ENCODE measurements around the gene FKTN.
"Not testable (repeated sequence)": the region's sequence is repeated elsewhere in the genome, so short reads cannot be mapped to it uniquely, and the experiment has no call there.

The FKTN gene

DNA sequence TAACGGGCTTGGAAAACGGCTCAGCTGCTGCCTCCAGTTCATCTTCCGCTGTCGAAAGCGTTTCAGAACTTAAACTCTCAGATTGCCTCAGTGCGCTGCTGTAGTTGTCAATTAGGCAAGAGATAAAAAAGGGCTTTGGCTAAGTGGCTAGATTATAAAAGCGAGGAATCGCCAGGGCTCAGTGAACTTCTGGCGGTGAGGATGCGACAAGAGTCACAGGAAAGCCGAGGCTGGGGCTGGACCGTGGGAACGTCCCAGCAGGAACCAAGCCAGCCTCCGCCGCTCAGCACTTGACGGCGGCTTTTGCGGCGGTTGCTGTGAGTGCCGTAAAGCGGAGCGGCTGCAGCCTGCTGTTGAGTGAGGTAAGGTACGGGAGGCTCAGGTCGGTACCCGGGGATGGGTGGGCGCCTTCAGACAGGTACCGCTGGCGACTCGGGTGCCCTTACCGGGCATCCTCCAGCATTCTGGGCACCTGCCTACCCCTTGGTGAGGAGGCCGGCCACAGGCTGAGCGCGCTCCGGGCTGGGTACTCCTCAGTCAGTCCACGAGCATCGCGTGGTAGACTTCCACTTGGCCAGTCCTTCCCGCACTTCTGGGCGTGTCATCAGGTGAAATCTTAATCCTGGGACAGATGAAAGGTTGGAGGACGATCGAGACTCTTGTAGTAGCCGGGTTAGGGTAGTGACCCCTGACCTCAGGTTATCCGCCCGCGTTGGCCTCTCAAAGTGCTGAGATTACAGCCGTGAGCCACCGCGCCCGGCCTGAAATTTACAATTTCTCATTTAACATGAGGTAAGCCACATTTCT is at the start of gene FKTN:
Gene FKTN (plus strand): TSS at position 328 of the 807 bp plus-strand sequence. CDS start 16,902 bp downstream, outside the sequence.
- peak; percentile 89 for DNase-seq (ENCODE audit: low spot score)

DNA sequence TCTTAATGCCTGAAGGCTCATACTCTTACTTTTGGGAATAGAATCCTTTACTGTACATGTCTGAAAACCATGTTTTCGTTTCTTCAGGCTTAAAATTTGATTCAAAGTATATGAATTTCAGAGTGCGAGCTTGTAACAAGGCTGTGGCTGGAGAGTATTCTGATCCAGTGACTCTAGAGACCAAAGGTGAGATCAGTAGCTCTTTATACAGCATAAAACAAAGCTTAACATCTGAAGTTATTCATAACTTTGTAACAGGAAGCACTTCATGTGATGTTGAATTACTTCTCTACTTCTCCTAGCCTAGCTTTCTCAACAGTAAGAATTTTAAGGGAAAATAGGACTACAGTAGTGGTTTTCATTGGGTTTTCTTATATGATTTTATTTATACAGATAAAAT is 49.4 kb upstream of the FKTN start:
- no peak for DNase-seq (ENCODE audit: low spot score)

DNA sequence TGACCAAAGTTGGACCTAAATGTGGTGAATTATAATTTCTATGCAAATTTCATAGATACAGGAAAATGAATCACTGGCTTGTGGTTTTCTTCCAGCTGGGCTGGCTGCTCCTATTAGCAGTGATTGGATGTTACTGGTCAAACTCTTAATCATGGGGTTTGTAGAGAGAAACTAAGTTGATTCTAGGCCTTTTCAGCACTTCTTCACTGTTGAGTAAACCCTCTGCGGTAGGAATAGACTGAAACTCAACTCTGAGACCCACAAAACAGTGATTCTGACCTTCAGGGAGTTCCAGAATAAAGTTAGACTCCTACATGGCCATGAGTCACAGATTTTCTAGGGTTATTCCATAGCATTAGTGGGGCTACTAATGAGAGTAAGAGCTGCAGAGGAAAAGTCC is 47.9 kb upstream of the FKTN start:
- DNase-seq (ENCODE audit: low spot score): peak; percentile 79

GRCh38 chr9:105511446-105511845 is 46.5 kb upstream of the FKTN start:
- no peak for DNase-seq (ENCODE audit: low spot score)

GRCh38 chr9:105515811-105516413 is 42.0 kb upstream of the FKTN start:
- no peak for DNase-seq (ENCODE audit: low spot score)

DNA sequence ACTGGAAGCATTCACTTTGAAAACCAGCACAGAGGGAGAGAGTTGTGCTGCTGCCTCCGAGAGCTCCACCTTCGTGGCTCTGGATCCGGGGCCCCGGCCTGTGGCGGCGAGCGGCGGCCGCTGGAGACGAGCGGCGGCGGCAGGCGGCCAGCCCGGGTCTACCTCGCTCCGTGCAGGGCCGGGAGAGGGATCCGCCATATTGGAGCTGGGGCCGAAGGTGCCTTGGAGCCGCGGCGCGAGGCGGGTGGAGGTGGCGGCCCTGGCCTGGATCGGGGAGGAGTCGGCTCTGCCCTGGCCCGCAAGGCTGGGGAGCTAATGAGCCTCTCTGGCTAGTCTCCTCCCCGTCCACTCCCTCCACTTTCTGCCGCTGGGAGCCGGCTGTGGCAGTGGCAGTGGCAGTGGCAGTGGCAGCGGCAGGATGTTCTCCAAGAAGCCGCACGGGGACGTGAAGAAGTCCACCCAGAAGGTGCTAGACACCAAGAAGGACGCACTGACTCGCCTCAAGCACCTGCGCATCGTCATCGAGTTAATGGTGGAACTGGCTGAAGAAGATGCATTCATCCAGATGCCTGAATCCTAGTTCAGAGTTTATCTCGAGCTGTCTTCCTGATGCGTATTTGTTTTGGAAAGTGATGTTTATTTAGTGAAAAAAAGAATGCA is 38.1 kb upstream of the FKTN start:
- DNase-seq (ENCODE audit: low spot score): not testable (repeated sequence)

DNA sequence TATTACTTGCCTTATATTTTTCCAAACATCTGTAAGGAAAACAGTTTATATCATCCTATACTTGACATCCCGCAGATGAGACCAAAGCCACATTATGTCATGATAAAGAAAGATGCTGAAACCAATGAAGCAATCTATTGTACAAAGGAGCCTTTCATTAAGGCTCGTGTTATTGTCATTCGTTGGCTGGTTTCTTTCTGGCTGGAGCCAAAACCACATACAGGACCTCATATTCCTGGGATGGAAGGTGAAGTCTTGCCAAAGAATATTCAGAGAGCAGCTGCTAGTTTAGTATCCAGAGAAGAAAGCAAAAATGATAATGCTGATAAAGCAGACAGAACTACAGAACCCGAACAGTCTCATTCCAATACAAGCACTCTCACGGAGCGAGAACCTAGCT is 36.9 kb upstream of the FKTN start:
- DNase-seq (ENCODE audit: low spot score): not testable (repeated sequence)

- not testable (repeated sequence) for DNase-seq (ENCODE audit: low spot score)
Observed at GRCh38 chr9:105522618-105523385, 35.1 kb upstream of the FKTN start.

GRCh38 chr9:105531530-105531929 is 26.4 kb upstream of the FKTN start:
- no peak for DNase-seq (ENCODE audit: low spot score)

- DNase-seq (ENCODE audit: low spot score): no peak
Observed at GRCh38 chr9:105535920-105536668, 21.8 kb upstream of the FKTN start.

GRCh38 chr9:105539452-105539851 is 18.5 kb upstream of the FKTN start:
- DNase-seq (ENCODE audit: low spot score): no peak

DNA sequence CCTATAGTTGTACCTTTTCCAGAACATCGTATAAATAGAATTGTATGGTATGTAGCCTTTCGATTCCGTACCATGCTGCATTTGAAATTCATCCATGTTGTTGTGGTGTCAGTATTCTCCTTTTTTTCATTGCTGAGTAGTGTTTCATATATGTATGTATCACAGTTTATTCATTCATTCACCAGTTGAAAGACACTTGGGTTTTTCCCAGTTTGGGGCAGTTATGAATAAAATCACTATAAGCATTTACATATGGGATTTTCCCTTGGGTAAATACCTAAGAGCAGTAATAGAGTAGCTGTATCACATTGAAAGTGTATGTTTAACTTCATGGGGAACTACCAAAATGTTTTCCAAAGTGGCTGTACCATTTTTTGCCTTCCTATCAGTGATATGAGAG is 16.1 kb upstream of the FKTN start:
- DNase-seq (ENCODE audit: low spot score): no peak

GRCh38 chr9:105554042-105554441 is 3.9 kb upstream of the FKTN start:
- DNase-seq (ENCODE audit: low spot score): no peak

DNA sequence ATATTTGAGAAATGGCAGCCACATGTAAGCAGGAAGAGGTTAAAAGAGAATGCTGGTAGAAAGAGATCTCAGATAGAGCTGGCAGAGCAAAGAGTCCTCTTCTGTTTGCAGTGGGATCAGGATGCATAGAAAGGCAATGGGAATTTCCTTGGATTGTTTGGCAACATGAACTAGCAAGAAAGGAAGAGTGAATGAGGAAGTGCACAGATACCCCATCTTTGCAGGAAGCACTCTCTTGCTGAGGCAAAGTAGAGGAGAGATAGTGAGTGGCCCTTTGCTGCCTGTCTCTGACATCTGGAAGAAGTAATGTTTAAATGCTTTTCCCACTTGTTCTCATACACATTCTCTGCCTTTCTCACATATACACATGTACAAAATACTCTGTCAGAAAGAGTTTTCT is 14.5 kb downstream of the FKTN start:
- no peak for DNase-seq (ENCODE audit: low spot score)

DNA sequence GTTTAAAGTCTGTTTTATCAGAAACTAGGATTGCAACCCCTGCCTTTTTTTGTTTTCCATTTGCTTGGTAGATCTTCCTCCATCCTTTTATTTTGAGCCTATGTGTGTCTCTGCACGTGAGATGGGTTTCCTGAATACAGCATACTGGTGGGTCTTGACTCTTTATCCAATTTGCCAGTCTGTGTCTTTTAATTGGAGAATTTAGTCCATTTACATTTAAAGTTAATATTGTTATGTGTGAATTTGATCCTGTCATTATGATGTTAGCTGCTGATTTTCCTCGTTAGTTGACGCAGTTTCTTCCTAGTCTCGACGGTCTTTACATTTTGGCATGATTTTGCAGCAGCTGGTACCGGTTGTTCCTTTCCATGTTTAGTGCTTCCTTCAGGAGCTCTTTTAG is 22.0 kb downstream of the FKTN start:
- DNase-seq (ENCODE audit: low spot score): not testable (repeated sequence)

GRCh38 chr9:105581550-105581949 is 23.6 kb downstream of the FKTN start:
- not testable (repeated sequence) for DNase-seq (ENCODE audit: low spot score)

- no peak for DNase-seq (ENCODE audit: low spot score)
Observed at GRCh38 chr9:105593145-105593544, 35.2 kb downstream of the FKTN start.

GRCh38 chr9:105608721-105609598 is 51.0 kb downstream of the FKTN start:
- peak; percentile 25 for DNase-seq (ENCODE audit: low spot score)

DNA sequence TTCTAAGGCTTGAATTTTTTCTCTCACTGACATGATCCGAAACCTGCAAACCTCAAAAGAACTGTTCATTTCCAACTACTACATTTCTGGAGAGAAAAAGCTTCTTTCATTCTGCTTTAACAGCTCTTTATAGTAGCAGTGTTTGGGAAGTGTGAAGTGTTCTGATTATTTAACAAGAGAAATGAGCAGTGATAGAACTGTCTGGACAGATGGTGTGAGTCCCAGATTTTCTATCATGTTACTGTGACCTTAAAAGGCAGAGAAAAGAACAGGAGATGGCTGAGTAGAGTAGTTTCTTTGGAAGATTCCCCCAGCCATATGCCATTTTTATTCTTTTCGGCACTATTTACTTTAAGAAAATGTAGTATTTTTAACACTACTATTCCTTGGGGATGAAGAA is 63.1 kb downstream of the FKTN start:
- no peak for DNase-seq (ENCODE audit: low spot score)

- no peak for DNase-seq (ENCODE audit: low spot score)
Observed at GRCh38 chr9:105625088-105625487, 67.2 kb downstream of the FKTN start.

DNA sequence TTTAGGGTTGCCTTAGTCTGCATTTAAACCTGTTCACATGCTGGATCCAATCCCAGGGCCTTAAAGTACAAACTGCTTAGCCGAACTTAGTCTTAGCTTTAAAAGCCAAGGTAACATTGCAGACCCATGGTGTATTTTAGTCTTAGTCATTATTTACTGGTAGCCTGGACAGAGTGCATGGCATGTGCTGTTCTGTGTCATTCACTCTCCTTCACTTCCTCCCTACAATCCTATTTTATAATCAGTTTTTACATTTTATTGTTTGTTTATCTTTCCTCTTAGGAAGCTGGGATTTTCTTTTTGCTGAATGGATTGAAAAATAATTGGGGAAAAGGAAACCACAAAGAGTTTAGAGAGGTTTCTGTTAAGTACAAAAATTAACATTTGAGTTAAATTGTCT is 74.9 kb downstream of the FKTN start:
- DNase-seq (ENCODE audit: low spot score): no peak
